DND-41 (cell line): ENCODE measurements around the gene NUP50.

Experiments
- ATAC-seq: fragments of 200-7000 bp; cut with Tn5 transposase; 3 replicates; pipeline ENCODE4 v1.9.1; 2021; ENCODE audit warnings: low read depth; ENCODE audit not compliant: insufficient read depth
- DNase-seq: peaks from one replicate; pipeline ENCODE4 v3.0.0-alpha.2; 2020
- H2AFZ ChIP-seq: 2 replicates; pipeline ENCODE4 v1.6.0; 2012; ENCODE audit warnings: low read depth, low read length
- H3K27ac ChIP-seq: 2 replicates; pipeline ENCODE4 v1.5.1; 2012; ENCODE audit warnings: low read length, inconsistent platforms
- H3K27me3 ChIP-seq: fragments of 200-600 bp; sonication (generic); 2 replicates; pipeline ENCODE4 v1.6.0; 2012; ENCODE audit warnings: low read length, mild to moderate bottlenecking, inconsistent platforms; ENCODE audit not compliant: insufficient read depth, poor library complexity
- H3K36me3 ChIP-seq: 2 replicates; pipeline ENCODE4 v1.5.1; 2012; ENCODE audit warnings: low read length, inconsistent platforms; ENCODE audit not compliant: insufficient read depth
- H3K4me1 ChIP-seq: 2 replicates; pipeline ENCODE4 v1.5.1; 2012; ENCODE audit warnings: mild to moderate bottlenecking, low read length; ENCODE audit not compliant: insufficient read depth
- H3K4me2 ChIP-seq: 2 replicates; pipeline ENCODE4 v1.6.0; 2012; ENCODE audit warnings: mild to moderate bottlenecking, moderate library complexity, low read length, inconsistent platforms; ENCODE audit not compliant: insufficient read depth
- H3K4me3 ChIP-seq, 2 experiments: fragments of 200-600 bp in 1 of 2; shearing (Covaris generic) in 1 of 2; 2 replicates each; pipeline ENCODE4 v1.5.1; 2012 to 2016; ENCODE audit warnings: inconsistent platforms in 2 of 2, low read length in 2 of 2, mild to moderate bottlenecking in 2 of 2, low read depth in 1 of 2, moderate library complexity in 1 of 2
- H3K79me2 ChIP-seq: 2 replicates; pipeline ENCODE4 v1.6.0; 2012; ENCODE audit warnings: low read length, inconsistent platforms; ENCODE audit not compliant: insufficient read depth
- H3K9ac ChIP-seq: 2 replicates; pipeline ENCODE4 v1.6.0; 2012; ENCODE audit warnings: low read depth, mild to moderate bottlenecking, inconsistent platforms, low read length, moderate library complexity
- H3K9me3 ChIP-seq: 2 replicates; pipeline ENCODE4 v1.5.1; 2012; ENCODE audit warnings: low read length, moderate library complexity, mild to moderate bottlenecking, inconsistent platforms; ENCODE audit not compliant: insufficient read depth, severe bottlenecking
- H4K20me1 ChIP-seq: 2 replicates; pipeline ENCODE4 v1.6.0; 2012; ENCODE audit warnings: low read length; ENCODE audit not compliant: insufficient read depth
- CTCF ChIP-seq: IDR thresholded peaks from 2 replicates; pipeline ENCODE4 v1.5.1; 2012; ENCODE audit warnings: borderline replicate concordance, low read length, moderate library complexity, mild to moderate bottlenecking; ENCODE audit not compliant: poor library complexity, severe bottlenecking; ENCODE audit errors: extremely low read depth
- EZH2 ChIP-seq: IDR thresholded peaks from 3 replicates; pipeline ENCODE4 v1.6.1; 2012; ENCODE audit warnings: borderline replicate concordance, low read depth, mild to moderate bottlenecking, moderate library complexity, low read length, inconsistent platforms; ENCODE audit not compliant: severe bottlenecking

Gene NUP50

GRCh38 chr22:45171830-45172229, 8.1 kb downstream of the NUP50 start:
- H2AFZ ChIP-seq, result no peak overlapping the region
- H3K4me3 ChIP-seq, result no peak overlapping the region
- TF ChIP-seq CTCF (no peak), EZH2 (no peak)
- H3K4me1 ChIP-seq, result peaks cover 36% of the 10 kb centered on the region
- H3K27me3 ChIP-seq, result no peaks in the 10 kb centered on the region
- peaks cover 99% of the 10 kb centered on the region for H3K36me3 ChIP-seq
- H3K9ac ChIP-seq, result no peak overlapping the region
- no peak overlapping the region for H3K27ac ChIP-seq
- H4K20me1 ChIP-seq, result peaks cover 64% of the 10 kb centered on the region
- H3K4me2 ChIP-seq, result 0 out of 2 replicates have a peak overlapping the region, but pooled peaks have one; percentile 20
- DNase-seq (no peak), ATAC-seq (no peak)
- no peaks in the 10 kb centered on the region for H3K9me3 ChIP-seq
- peaks cover 98% of the 10 kb centered on the region for H3K79me2 ChIP-seq

- H3K4me1 ChIP-seq, result peaks cover 29% of the 10 kb centered on the region
- no peak overlapping the region for H3K9ac ChIP-seq
- peaks cover 98% of the 10 kb centered on the region for H3K79me2 ChIP-seq
Measured at GRCh38 chr22:45172881-45173585, 9.3 kb downstream of the NUP50 start.

GRCh38 chr22:45179276-45180049, 15.7 kb downstream of the NUP50 start:
- Histone ChIP-seq H3K4me3 (no peak overlapping the region), H3K79me2 (peaks cover 80% of the 10 kb centered on the region), H3K9me3 (no peaks in the 10 kb centered on the region), H3K36me3 (peaks cover 95% of the 10 kb centered on the region), H3K27ac (no peak overlapping the region), H3K27me3 (no peaks in the 10 kb centered on the region), H4K20me1 (peaks cover 70% of the 10 kb centered on the region), H3K4me1 (no peaks in the 10 kb centered on the region), H2AFZ (no peak overlapping the region), H3K9ac (no peak overlapping the region), H3K4me2 (no peak overlapping the region)
- TF ChIP-seq EZH2, result no peak
- no peak for TF ChIP-seq CTCF
- DNase-seq, result no peak
- no peak for ATAC-seq

More at GRCh38 chr22:45172881-45173585, 9.3 kb downstream of the NUP50 start:
- Histone ChIP-seq H3K9me3 (no peaks in the 10 kb centered on the region), H2AFZ (no peak overlapping the region), H3K27ac (no peak overlapping the region), H3K36me3 (peaks cover 99% of the 10 kb centered on the region), H4K20me1 (peaks cover 69% of the 10 kb centered on the region), H3K27me3 (no peaks in the 10 kb centered on the region), H3K4me3 (no peak overlapping the region), H3K4me2 (no peak overlapping the region)
- ATAC-seq (peak; percentile 73), DNase-seq (no peak)
- TF ChIP-seq CTCF, result no peak
- no peak for TF ChIP-seq EZH2
